Measurements from ENCODE around the gene NXPE3. TPM values are rescaled to one million over a fixed set of nuclear protein-coding genes. Genes with fewer than 3 reads are reported as not detected.
"Not testable (repeated sequence)": the region's sequence is repeated elsewhere in the genome, so short reads cannot be mapped to it uniquely, and the experiment has no call there.

Gene NXPE3
- total and polyA plus RNA-seq, 2 donors = 9.3 to 12.3 TPM

DNA sequence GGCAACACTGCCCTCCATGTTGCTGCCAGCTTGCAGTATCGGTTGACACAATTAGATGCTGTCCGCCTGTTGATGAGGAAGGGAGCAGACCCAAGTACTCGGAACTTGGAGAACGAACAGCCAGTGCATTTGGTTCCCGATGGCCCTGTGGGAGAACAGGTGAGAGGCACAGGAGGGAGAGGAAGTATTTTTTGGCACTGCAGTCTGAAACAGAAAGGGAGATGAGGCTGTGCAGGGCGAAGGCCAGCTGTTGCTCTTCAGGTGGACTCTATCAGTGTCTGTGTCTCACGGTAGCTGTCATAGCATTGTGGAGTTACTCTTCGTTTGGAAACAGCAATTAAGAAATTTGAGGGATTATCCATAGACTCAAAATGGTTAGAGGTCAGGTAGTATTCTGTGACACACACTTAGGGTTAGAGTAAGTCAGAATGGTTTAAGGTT lies 78.3 kb downstream of the NXPE3 start:
- Histone ChIP-seq H3K27ac (ENCODE audit: low read depth) (no peak overlapping the region), H3K36me3 (ENCODE audit: insufficient read depth) (peaks cover 22% of the 10 kb centered on the region), H3K4me3 (ENCODE audit: low read depth, low read length) (no peak overlapping the region), H3K4me1 (ENCODE audit: insufficient read depth) (no peaks in the 10 kb centered on the region)
- DNase-seq (ENCODE audit: extremely low spot score) = no peak
- WGBS = 84% methylated on average over 8 of the region's 8 CpGs

GRCh38 chr3:101858464-101859030 lies 79.5 kb downstream of the NXPE3 start:
- no peak overlapping the region for H3K4me3 ChIP-seq (ENCODE audit: low read depth, low read length)
- H3K27ac ChIP-seq (ENCODE audit: low read depth) = no peak overlapping the region
- no peak for DNase-seq (ENCODE audit: extremely low spot score)
- H3K4me1 ChIP-seq (ENCODE audit: insufficient read depth) = no peaks in the 10 kb centered on the region
- WGBS = 50% methylated on average over 4 of the region's 4 CpGs
- H3K36me3 ChIP-seq (ENCODE audit: insufficient read depth) = peaks cover 22% of the 10 kb centered on the region

DNA sequence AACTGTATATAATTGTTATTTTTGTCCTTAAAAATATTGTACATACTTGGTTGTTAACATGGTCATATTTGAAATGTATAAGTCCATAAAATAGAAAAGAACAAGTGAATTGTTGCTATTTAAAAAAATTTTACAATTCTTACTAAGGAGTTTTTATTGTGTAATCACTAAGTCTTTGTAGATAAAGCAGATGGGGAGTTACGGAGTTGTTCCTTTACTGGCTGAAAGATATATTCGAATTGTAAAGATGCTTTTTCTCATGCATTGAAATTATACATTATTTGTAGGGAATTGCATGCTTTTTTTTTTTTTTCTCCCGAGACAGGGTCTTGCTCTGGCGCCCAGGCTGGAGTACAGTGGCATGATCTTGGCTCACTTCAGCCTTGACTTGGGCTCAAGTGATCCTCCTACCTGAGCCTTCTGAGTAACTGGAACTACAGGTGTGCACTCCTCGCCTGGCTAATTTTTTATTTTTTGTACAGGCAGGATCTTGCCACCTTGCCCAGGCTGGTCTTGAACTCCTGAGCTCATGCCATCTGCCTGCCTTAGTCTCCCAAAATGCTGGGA lies 81.0 kb downstream of the NXPE3 start:
- DNase-seq (ENCODE audit: extremely low spot score) = no peak
- no peak overlapping the region for H3K4me3 ChIP-seq (ENCODE audit: low read depth, low read length)
- WGBS = 91% methylated on average over 5 of the region's 5 CpGs
- no peak overlapping the region for H3K27ac ChIP-seq (ENCODE audit: low read depth)
- H3K4me1 ChIP-seq (ENCODE audit: insufficient read depth) = no peaks in the 10 kb centered on the region
- peaks cover 22% of the 10 kb centered on the region for H3K36me3 ChIP-seq (ENCODE audit: insufficient read depth)

GRCh38 chr3:101861212-101861788 lies 82.3 kb downstream of the NXPE3 start:
- Histone ChIP-seq H3K4me1 (ENCODE audit: insufficient read depth) (no peaks in the 10 kb centered on the region), H3K4me3 (ENCODE audit: low read depth, low read length) (no peak overlapping the region), H3K27ac (ENCODE audit: low read depth) (no peak overlapping the region), H3K36me3 (ENCODE audit: insufficient read depth) (peaks cover 19% of the 10 kb centered on the region)
- DNase-seq (ENCODE audit: extremely low spot score) = no peak
- WGBS = 81% methylated on average over 3 of the region's 3 CpGs

GRCh38 chr3:101861789-101862415 lies 82.9 kb downstream of the NXPE3 start:
- no peak for DNase-seq (ENCODE audit: extremely low spot score)
- no peak overlapping the region for H3K27ac ChIP-seq (ENCODE audit: low read depth)
- peaks cover 18% of the 10 kb centered on the region for H3K36me3 ChIP-seq (ENCODE audit: insufficient read depth)
- WGBS = 71% methylated on average over 5 of the region's 5 CpGs
- H3K4me3 ChIP-seq (ENCODE audit: low read depth, low read length) = no peak overlapping the region
- no peaks in the 10 kb centered on the region for H3K4me1 ChIP-seq (ENCODE audit: insufficient read depth)

DNA sequence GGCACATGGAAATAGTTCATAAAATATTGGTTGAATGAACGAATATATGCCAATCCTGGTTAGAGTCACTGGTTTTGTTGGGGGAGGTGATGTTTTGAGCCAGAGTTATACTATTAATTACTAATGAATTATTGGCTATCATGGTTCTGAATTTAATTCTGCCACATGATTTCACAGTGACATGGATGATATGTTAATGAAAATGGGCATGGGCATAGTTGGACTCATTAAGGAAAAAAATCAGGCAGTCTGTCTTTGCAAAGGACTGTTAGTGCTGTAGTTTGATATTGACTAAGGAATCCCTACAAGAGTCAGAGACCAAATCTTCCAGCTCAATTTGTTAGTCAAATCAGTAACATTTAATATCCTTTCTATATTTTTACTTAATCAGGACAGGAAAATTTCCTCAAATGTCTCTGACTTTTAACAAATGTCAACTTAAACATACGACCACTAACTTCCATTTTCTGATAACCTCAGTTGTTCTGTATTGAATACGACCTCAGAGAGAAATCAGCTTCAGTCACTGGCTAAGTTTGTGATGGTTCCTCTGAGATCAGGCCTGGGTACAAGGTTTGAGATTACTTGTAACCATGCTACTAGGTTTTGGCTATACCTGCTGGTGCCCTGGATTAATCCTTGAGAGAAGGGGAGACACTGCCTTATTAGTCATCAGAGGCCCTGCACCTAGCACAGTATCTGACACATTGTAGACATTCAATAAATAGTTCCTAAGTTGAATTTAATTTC lies 83.6 kb downstream of the NXPE3 start:
- Histone ChIP-seq H3K4me1 (ENCODE audit: insufficient read depth) (no peaks in the 10 kb centered on the region), H3K27ac (ENCODE audit: low read depth) (no peak overlapping the region), H3K4me3 (ENCODE audit: low read depth, low read length) (no peak overlapping the region), H3K36me3 (ENCODE audit: insufficient read depth) (peaks cover 13% of the 10 kb centered on the region)
- no peak for DNase-seq (ENCODE audit: extremely low spot score)
- WGBS = 86% methylated on average over 3 of the region's 3 CpGs

GRCh38 chr3:101864926-101865325 lies 85.9 kb downstream of the NXPE3 start:
- H3K36me3 ChIP-seq (ENCODE audit: insufficient read depth); H3K4me3 ChIP-seq (ENCODE audit: low read depth, low read length); H3K27ac ChIP-seq (ENCODE audit: low read depth); H3K4me1 ChIP-seq (ENCODE audit: insufficient read depth); DNase-seq (ENCODE audit: extremely low spot score): not testable (repeated sequence)
- 95% methylated on average over 7 of the region's 7 CpGs for WGBS

DNA sequence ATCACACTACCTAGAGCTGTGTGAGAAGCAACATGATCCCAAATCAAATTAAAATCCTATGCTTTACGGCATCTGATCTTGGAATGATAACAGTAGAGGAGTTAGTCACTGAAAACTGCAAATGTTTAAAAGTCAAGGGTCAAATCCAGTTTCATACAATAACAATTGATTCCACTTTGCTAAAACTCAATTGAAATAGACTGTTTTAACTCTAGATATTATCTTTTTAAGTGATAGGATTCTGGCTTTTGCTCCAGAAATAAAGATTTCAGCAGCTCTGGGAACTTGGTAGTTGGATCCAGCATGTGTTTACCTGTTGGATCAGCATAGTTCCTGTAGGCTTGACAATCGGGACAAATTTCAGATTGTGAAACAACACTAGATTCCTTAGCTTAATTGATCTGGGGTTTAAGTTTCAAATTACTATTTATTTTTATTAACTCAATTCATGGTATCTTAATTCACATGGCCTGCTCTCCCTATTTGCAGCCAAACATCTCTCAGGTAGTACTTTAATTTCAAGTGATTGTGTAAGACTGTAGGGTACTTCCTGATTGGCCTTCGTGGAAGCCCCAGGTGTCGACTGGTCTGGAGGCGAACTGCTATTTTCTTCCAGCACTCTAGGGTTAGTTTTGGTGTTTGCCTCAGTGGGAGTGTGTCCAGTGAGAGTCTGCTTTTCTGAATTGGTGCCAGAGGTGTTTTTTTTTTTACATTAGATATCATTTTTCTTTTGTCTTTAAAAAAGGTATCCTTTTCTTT lies 86.9 kb downstream of the NXPE3 start:
- Histone ChIP-seq H3K4me1 (ENCODE audit: insufficient read depth) (no peaks in the 10 kb centered on the region), H3K36me3 (ENCODE audit: insufficient read depth) (peaks cover 7% of the 10 kb centered on the region), H3K4me3 (ENCODE audit: low read depth, low read length) (no peak overlapping the region), H3K27ac (ENCODE audit: low read depth) (no peak overlapping the region)
- WGBS = 61% methylated on average over 5 of the region's 5 CpGs
- no peak for DNase-seq (ENCODE audit: extremely low spot score)

DNA sequence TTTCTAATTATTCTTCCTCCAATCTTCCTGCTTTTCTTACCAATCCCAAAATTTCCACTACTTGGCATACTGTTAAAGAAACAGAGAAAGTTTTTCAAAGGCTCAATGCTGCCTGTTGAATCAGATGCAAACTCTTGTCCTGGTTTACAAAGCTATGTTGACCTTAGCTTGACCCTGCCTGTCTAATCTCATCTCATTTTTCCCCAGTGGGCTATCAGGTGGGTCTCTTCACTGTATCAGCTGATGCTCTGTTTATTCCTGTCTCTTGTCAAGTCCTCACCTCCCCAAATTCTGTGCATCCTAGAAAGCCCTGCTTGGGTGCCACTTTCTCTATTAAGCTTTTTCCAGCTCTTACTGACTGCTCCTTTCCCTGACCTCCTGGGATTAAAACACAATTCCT lies 88.5 kb downstream of the NXPE3 start:
- Histone ChIP-seq H3K4me1 (ENCODE audit: insufficient read depth) (no peaks in the 10 kb centered on the region), H3K27ac (ENCODE audit: low read depth) (no peak overlapping the region), H3K36me3 (ENCODE audit: insufficient read depth) (no peaks in the 10 kb centered on the region), H3K4me3 (ENCODE audit: low read depth, low read length) (no peak overlapping the region)
- no peak for DNase-seq (ENCODE audit: extremely low spot score)

DNA sequence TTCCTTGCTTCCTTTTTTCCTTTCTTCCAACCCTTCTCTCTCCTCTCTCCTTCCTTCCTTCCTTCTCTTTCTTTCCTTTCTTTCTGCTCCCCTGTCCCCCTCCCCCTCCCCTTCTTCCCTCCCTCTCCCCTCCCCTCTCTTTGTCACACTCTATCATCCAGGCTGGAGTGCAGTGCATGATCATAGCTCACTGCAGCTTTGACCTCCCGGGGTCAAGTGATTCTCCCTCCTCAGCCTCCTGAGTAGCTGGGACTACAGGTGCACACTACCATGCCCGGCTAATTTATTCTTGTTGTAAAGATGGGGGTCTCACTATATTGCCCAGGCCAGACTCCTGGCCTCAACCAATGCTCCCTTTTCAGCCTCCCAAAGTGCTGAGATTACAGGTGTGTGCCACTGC lies 89.0 kb downstream of the NXPE3 start:
- Histone ChIP-seq H3K4me1 (ENCODE audit: insufficient read depth) (no peaks in the 10 kb centered on the region), H3K27ac (ENCODE audit: low read depth) (no peak overlapping the region), H3K4me3 (ENCODE audit: low read depth, low read length) (no peak overlapping the region), H3K36me3 (ENCODE audit: insufficient read depth) (no peaks in the 10 kb centered on the region)
- WGBS = 94% methylated on average over 2 of the region's 2 CpGs
- DNase-seq (ENCODE audit: extremely low spot score) = no peak

DNA sequence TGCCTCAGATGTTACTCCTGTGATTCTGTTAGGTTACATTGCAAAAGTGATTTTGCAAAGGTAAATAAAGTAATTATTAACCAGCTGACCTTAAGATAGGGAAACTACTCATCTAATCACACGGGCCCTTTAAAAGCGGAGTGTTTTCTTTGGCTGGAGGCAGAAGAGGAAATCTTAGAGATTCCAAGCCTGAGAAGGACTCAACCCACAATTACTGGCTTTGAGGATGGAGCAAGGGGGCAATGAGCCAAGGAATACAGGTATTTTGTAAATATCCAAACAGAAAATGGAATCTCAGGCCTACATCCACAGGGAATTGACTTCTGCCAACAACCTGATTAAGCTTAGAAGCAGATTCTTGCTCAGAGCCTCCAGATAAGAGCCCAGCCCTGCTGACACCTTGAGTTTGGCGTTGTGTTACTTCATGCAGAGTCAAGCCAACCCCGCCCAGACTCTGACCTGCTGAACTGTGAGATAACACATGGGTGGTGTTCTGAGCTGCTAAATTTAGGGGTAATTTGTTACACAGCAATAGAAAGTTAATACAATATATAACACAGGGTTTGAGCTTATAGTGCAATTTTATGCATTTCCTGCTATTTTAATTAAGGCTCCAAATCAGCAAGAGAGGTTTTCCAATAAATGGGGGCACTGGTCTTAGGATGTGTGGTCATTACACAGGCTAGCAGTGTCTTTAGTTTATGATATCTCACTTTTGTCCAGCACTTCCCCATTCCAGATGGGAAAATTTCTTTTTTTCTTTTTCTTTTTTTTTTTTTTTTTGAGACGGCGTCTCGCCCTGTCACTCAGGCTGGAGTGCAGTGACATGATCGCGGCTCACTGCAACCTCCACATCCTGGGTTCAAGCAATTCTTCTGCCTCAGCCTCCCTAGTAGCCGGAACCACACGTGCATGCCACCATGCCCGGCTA lies 89.8 kb downstream of the NXPE3 start:
- H3K36me3 ChIP-seq (ENCODE audit: insufficient read depth) = no peaks in the 10 kb centered on the region
- 87% methylated on average over 12 of the region's 12 CpGs for WGBS
- no peak overlapping the region for H3K4me3 ChIP-seq (ENCODE audit: low read depth, low read length)
- DNase-seq (ENCODE audit: extremely low spot score) = no peak
- H3K4me1 ChIP-seq (ENCODE audit: insufficient read depth) = no peaks in the 10 kb centered on the region
- H3K27ac ChIP-seq (ENCODE audit: low read depth) = no peak overlapping the region

- no peak overlapping the region for H3K27ac ChIP-seq (ENCODE audit: low read depth)
- 80% methylated on average over 5 of the region's 5 CpGs for WGBS
- no peaks in the 10 kb centered on the region for H3K36me3 ChIP-seq (ENCODE audit: insufficient read depth)
- H3K4me1 ChIP-seq (ENCODE audit: insufficient read depth) = no peaks in the 10 kb centered on the region
- no peak for DNase-seq (ENCODE audit: extremely low spot score)
- no peak overlapping the region for H3K4me3 ChIP-seq (ENCODE audit: low read depth, low read length)
These were observed 91.1 kb downstream of the NXPE3 start for GRCh38 chr3:101870138-101870537.
